HCT116 (cell line): ENCODE results near the gene ABCB6. TPM values are rescaled to one million over a fixed set of nuclear protein-coding genes. Genes with fewer than 3 reads are reported as not detected.

Experiments used
- ATAC-seq: fragments of 200-7000 bp; cut with Tn5 transposase; 2 replicates; pipeline ENCODE4 v1.9.1; 2020; ENCODE audit warnings: mild to moderate bottlenecking, moderate library complexity
- BruUV-seq: library from RNA; stranded (reverse); fragments of 400-500 nt; replicated peaks from 2 replicates; lab custom pipeline; 2021; lab: Mats Ljungman, UMichigan
- CTCF ChIA-PET: fragments of 300-600 bp; sonication (Branson Sonifier 250); formaldehyde crosslinking; loops from one replicate; lab custom pipeline; 2021; ENCODE audit warnings: antibody characterized with exemption; lab: Charles Lee
- POLR2A ChIA-PET: fragments of 300-600, 350-600 bp; sonication (Branson Sonifier 250); formaldehyde crosslinking; loops from one replicate; lab custom pipeline; 2021; ENCODE audit warnings: antibody characterized with exemption; lab: Charles Lee
- RAD21 ChIA-PET, 2 experiments: fragments of 300-600 bp; sonication (Branson Sonifier 250); formaldehyde crosslinking; loops; one replicate each; lab custom pipeline; 2023; ENCODE audit warnings: low total read pairs in 2 of 2; ENCODE audit not compliant: uncharacterized antibody in 2 of 2, unreplicated experiment in 2 of 2, low non-redundant PET in 1 of 2; lab: Charles Lee
- DNase-seq: peaks from one replicate; pipeline ENCODE4 v3.0.0-alpha.2; 2010; ENCODE audit warnings: low read depth, low spot score
- H2AFZ ChIP-seq: fragments of 200-600 bp; shearing (Covaris generic), sonication (generic); 2 replicates; pipeline ENCODE4 v1.6.1; 2017; ENCODE audit warnings: low read depth, mixed run types, mixed read lengths, antibody characterized with exemption, low read length; ENCODE audit not compliant: poor library complexity, severe bottlenecking
- H3K27ac ChIP-seq: 2 replicates; pipeline ENCODE4 v1.5.1; 2012; ENCODE audit warnings: low read depth, low read length
- H3K27me3 ChIP-seq: fragments of 200-600 bp; sonication (generic); 2 replicates; pipeline ENCODE4 v1.6.1; 2016; ENCODE audit warnings: mixed run types, low read length, mixed read lengths; ENCODE audit not compliant: insufficient read depth
- H3K36me3 ChIP-seq, 2 experiments: fragments of 200-500 bp in 1 of 2; fragments of 200-600 bp in 1 of 2; sonication (Bioruptor generic) in 1 of 2; sonication (generic) in 1 of 2; 2 replicates each; pipeline versions ENCODE4 v1.5.1 to v1.6.1; 2014 to 2016; ENCODE audit warnings: low read length in 2 of 2, inconsistent platforms in 1 of 2, mixed read lengths in 1 of 2, mixed run types in 1 of 2; ENCODE audit not compliant: insufficient read depth in 2 of 2, control insufficient read depth in 1 of 2
- H3K4me1 ChIP-seq, 2 experiments: fragments of 200-600 bp in 1 of 2; sonication (generic) in 1 of 2; 2 replicates each; pipeline versions ENCODE4 v1.5.1 to v1.6.1; 2012 to 2017; ENCODE audit warnings: low read length in 2 of 2, inconsistent platforms in 1 of 2, mild to moderate bottlenecking in 1 of 2, mixed read lengths in 1 of 2, mixed run types in 1 of 2, moderate library complexity in 1 of 2; ENCODE audit not compliant: insufficient read depth in 2 of 2, control insufficient read depth in 1 of 2
- H3K4me2 ChIP-seq: fragments of 200-600 bp; sonication (generic); 2 replicates; pipeline ENCODE4 v1.6.1; 2017; ENCODE audit warnings: mixed run types, low read length, mixed read lengths
- H3K4me3 ChIP-seq, 2 experiments: fragments of 200-600 bp in 1 of 2; sonication (generic) in 1 of 2; replicated peaks in 1 of 2; 2 replicates each; pipeline ENCODE4 v1.5.1; 2011 to 2016; ENCODE audit warnings: low read length in 2 of 2, control low read depth in 1 of 2, low read depth in 1 of 2, mild to moderate bottlenecking in 1 of 2, mixed read lengths in 1 of 2, mixed run types in 1 of 2
- H3K79me2 ChIP-seq: fragments of 200-600 bp; sonication (generic); 2 replicates; pipeline ENCODE4 v1.6.1; 2017; ENCODE audit warnings: mild to moderate bottlenecking, mixed run types, low read length, moderate library complexity, mixed read lengths; ENCODE audit not compliant: insufficient read depth
- H3K9ac ChIP-seq: fragments of 200-600 bp; sonication (generic); 2 replicates; pipeline ENCODE4 v1.6.1; 2016; ENCODE audit warnings: low read length, mixed read lengths
- H3K9me2 ChIP-seq: fragments of 200-600 bp; sonication (generic), shearing (Covaris generic); 2 replicates; pipeline ENCODE4 v1.6.1; 2017; ENCODE audit warnings: mixed run types, mild to moderate bottlenecking, moderate library complexity; ENCODE audit not compliant: insufficient read depth
- H3K9me3 ChIP-seq, 2 experiments: fragments of 200-500 bp in 1 of 2; fragments of 200-600 bp in 1 of 2; sonication (Bioruptor generic) in 1 of 2; sonication (generic) in 1 of 2; 2 replicates each; pipeline ENCODE4 v1.6.1; 2014 to 2017; ENCODE audit warnings: low read length in 2 of 2, mixed read lengths in 2 of 2, inconsistent platforms in 1 of 2, low read depth in 1 of 2, mild to moderate bottlenecking in 1 of 2, mixed run types in 1 of 2, moderate library complexity in 1 of 2; ENCODE audit not compliant: control insufficient read depth in 1 of 2, insufficient read depth in 1 of 2
- H4K20me1 ChIP-seq: fragments of 200-600 bp; sonication (generic), shearing (Covaris generic); 2 replicates; pipeline ENCODE4 v1.6.1; 2017; ENCODE audit warnings: mixed run types, mild to moderate bottlenecking, moderate library complexity; ENCODE audit not compliant: insufficient read depth
- CBX3 ChIP-seq: IDR thresholded peaks from 2 replicates; pipeline ENCODE4 v1.6.1; 2012; ENCODE audit warnings: low read depth
- CEBPB ChIP-seq: IDR thresholded peaks from 2 replicates; pipeline ENCODE4 v1.6.1; 2012; ENCODE audit warnings: low read depth
- CTCF ChIP-seq, 3 experiments: fragments of 200-600 bp in 1 of 3; sonication (generic) in 1 of 3; IDR thresholded peaks in 2 of 3; conservative IDR thresholded peaks in 1 of 3; 2 replicates each; pipeline ENCODE4 v1.5.1; 2012 to 2017; ENCODE audit warnings: low read depth in 2 of 3, low read length in 2 of 3, antibody characterized with exemption in 1 of 3, borderline replicate concordance in 1 of 3, control low read depth in 1 of 3, mild to moderate bottlenecking in 1 of 3, mixed read lengths in 1 of 3, mixed run types in 1 of 3, moderate library complexity in 1 of 3; ENCODE audit not compliant: insufficient read depth in 1 of 3
- EGR1 ChIP-seq: IDR thresholded peaks from 2 replicates; pipeline ENCODE4 v1.6.1; 2012; ENCODE audit warnings: low read depth
- ELF1 ChIP-seq: IDR thresholded peaks from 2 replicates; pipeline ENCODE4 v1.6.1; 2012; ENCODE audit warnings: low read depth, borderline replicate concordance
- EZH2phosphoT487 ChIP-seq: fragments of 200-600 bp; IDR thresholded peaks from 2 replicates; pipeline ENCODE4 v1.6.1; 2018; ENCODE audit warnings: antibody characterized with exemption, borderline replicate concordance
- JUND ChIP-seq: IDR thresholded peaks from 2 replicates; pipeline ENCODE4 v1.6.1; 2012
- MAX ChIP-seq: IDR thresholded peaks from 2 replicates; pipeline ENCODE4 v1.6.1; 2012
- POLR2A ChIP-seq: IDR thresholded peaks from 2 replicates; pipeline ENCODE4 v1.7.0; 2011; ENCODE audit warnings: borderline replicate concordance; ENCODE audit not compliant: insufficient read depth, insufficient read length; ENCODE audit errors: extremely low read depth
- RAD21 ChIP-seq: IDR thresholded peaks from 2 replicates; pipeline ENCODE4 v1.6.1; 2012; ENCODE audit warnings: low read depth, mild to moderate bottlenecking
- REST ChIP-seq: IDR thresholded peaks from 2 replicates; pipeline ENCODE4 v1.6.1; 2012; ENCODE audit warnings: low read depth
- SIN3A ChIP-seq: IDR thresholded peaks from 2 replicates; pipeline ENCODE4 v1.6.1; 2012; ENCODE audit warnings: low read depth
- SRF ChIP-seq: IDR thresholded peaks from 2 replicates; pipeline ENCODE4 v1.6.1; 2012; ENCODE audit warnings: low read depth
- TCF7L2 ChIP-seq: IDR thresholded peaks from 2 replicates; pipeline ENCODE4 v1.7.0; 2011; ENCODE audit warnings: borderline replicate concordance, inconsistent platforms; ENCODE audit not compliant: insufficient read depth, insufficient read length; ENCODE audit errors: extremely low read depth
- ZFX ChIP-seq: fragments of 450-650 bp; IDR thresholded peaks from 2 replicates; pipeline ENCODE4 v1.6.1; 2017
- ZNF274 ChIP-seq: fragments of 200-500 bp; sonication (Bioruptor generic); IDR thresholded peaks from 2 replicates; pipeline ENCODE4 v1.6.1; 2014; ENCODE audit warnings: mild to moderate bottlenecking, low read depth, low read length, inconsistent platforms
- intact Hi-C: fragments of 100-400 bp; cut with micrococcal nuclease; formaldehyde crosslinking; loops from 2 replicates; pipeline ENCODE4 v1.10.0; 2022
- total RNA-seq: library from RNA; stranded (reverse); gene quantifications from one replicate; pipeline ENCODE4 v1.2.1, GENCODE V29; 2021; ENCODE audit not compliant: unreplicated experiment

Gene ABCB6
- total RNA-seq, 1 experiment from 2014 or later: 24.5 TPM

GRCh38 chr2:219172231-219173154, 46.3 kb downstream of the ABCB6 start:
- Histone ChIP-seq H3K9me2 (no peaks in the 10 kb centered on the region), H4K20me1 (no peaks in the 10 kb centered on the region), H3K27me3 (no peaks in the 10 kb centered on the region), H3K9ac (no peak overlapping the region), H3K4me3 (no peak overlapping the region), H3K27ac (no peak overlapping the region), H3K79me2 (peaks cover 7% of the 10 kb centered on the region; the same call in 1 of the 2 replicates), H3K36me3 (peaks cover 0 to 7% of the 10 kb centered on the region in 2 experiments; a peak in 2 of 4 replicates), H3K9me3 (no peaks in the 10 kb centered on the region), H3K4me2 (no peak overlapping the region), H3K4me1 (peaks cover 5 to 14% of the 10 kb centered on the region in 2 experiments), H2AFZ (no peak overlapping the region)
- no peak for TF ChIP-seq ZNF274
- TF ChIP-seq CEBPB: no peak
- TF ChIP-seq EZH2phosphoT487: no peak
- no peak for TF ChIP-seq POLR2A
- TF ChIP-seq RAD21: no peak
- no peak for TF ChIP-seq REST
- TF ChIP-seq ZFX: no peak
- TF ChIP-seq TCF7L2: no peak
- TF ChIP-seq CTCF (IDR thresholded peaks at IDR 0.05 in 2 of 3, conservative IDR thresholded peaks at IDR 0.05 in 1 of 3; ENCODE audit: borderline replicate concordance in 1 of 3, insufficient read depth in 1 of 3, low read depth in 2 of 3, low read length in 2 of 3): no peak
- TF ChIP-seq CBX3: no peak
- TF ChIP-seq ELF1: no peak
- TF ChIP-seq MAX: no peak
- TF ChIP-seq SIN3A: no peak
- no peak for TF ChIP-seq JUND
- no peak for TF ChIP-seq SRF
- no peak for TF ChIP-seq EGR1
- no peak for DNase-seq
- ATAC-seq: no peak
- ChIA-PET RAD21 (no interaction called here), CTCF (no interaction called here), POLR2A (no interaction called here)
- intact Hi-C loops: loop anchor here (10.0 kb wide), 1 partner anchor 362 kb away; no protein-coding TSS in a partner anchor
- BruUV-seq: no TSS peak
